ENCODE results near the gene TNFRSF8.

The TNFRSF8 gene

GRCh38 chr1:12063141-12064072 lies at the start of gene TNFRSF8:
TNFRSF8 (plus strand) TSS chr1:12063303; CDS start chr1:12063599, 296 bp downstream.
- H3K4me3 ChIP-seq (IDR thresholded peaks at IDR 0.05; ENCODE audit: insufficient read depth, low read depth, low read length): no peak within 1 kb of the TSS
- H3K27me3 ChIP-seq (ENCODE audit: insufficient read depth, low read depth): peaks cover 25% of the 10 kb centered on the region; the same call in 1 of the 2 replicates
- no peak within 1 kb of the TSS for H3K27ac ChIP-seq
- no peak for TF ChIP-seq CTCF (conservative IDR thresholded peaks at IDR 0.05; ENCODE audit: low read depth, low read length)
- H3K79me2 ChIP-seq (ENCODE audit: insufficient read depth, low read depth): no peaks in the 10 kb centered on the region
- no peak within 1 kb of the TSS for H3K9ac ChIP-seq
- no peaks in the 10 kb centered on the region for H3K36me3 ChIP-seq (ENCODE audit: insufficient read depth)
- H4K20me1 ChIP-seq (ENCODE audit: insufficient read depth): no peaks in the 10 kb centered on the region
- peaks cover 16% of the 10 kb centered on the region for H3K4me1 ChIP-seq (ENCODE audit: low read depth, poor library complexity, severe bottlenecking)
- no peak within 1 kb of the TSS for H3K4me2 ChIP-seq
- no peak within 1 kb of the TSS for H2AFZ ChIP-seq (ENCODE audit: low read depth)

DNA sequence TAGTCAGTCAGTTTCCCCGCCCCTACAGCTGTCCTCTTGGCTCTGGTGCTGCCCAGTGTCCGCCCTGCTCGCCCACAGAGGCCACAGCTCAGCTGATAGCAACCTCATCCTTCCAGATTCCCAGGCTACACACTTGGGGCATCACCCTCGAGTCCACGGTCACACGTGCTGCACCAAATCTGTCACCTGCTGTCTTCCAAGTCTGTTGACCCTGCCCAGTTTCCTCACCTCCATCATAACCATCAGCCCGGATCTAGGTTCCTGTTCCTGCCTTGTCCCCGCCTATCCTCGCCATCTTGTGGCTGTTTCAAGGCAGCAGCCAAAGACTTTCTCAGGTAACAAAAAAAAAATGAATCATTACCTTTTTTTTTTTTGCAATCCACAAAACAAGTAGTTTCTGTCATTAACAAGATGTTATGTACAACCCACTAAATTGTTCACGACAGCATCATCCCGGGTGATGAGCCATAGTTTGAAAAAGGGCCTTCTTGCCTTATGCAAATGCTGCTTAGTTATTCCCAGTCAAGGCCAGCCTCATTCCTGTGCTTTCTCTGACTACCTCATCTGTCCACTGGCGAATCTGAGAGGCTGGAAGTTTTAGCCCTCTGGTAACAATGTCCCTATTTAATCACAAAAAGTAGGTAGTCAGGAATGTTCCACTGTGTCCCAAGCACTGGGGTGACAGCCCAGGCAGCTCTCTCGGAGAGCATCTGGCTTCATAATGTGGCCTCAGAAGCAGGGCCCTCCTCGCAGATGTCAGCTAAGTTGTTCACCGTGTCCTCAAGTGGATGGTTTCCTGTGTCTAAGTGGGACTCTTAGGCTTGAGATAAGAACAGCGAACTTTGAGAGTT lies 48.7 kb upstream of the TNFRSF8 start:
- Histone ChIP-seq H3K9ac (no peak overlapping the region), H3K4me3 (IDR thresholded peaks at IDR 0.05; ENCODE audit: insufficient read depth, low read depth, low read length) (no peak overlapping the region), H2AFZ (ENCODE audit: low read depth) (no peak overlapping the region), H3K4me2 (no peak overlapping the region), H3K79me2 (ENCODE audit: insufficient read depth, low read depth) (no peaks in the 10 kb centered on the region), H3K27ac (no peak overlapping the region), H4K20me1 (ENCODE audit: insufficient read depth) (no peaks in the 10 kb centered on the region), H3K36me3 (ENCODE audit: insufficient read depth) (no peaks in the 10 kb centered on the region), H3K4me1 (ENCODE audit: low read depth, poor library complexity, severe bottlenecking) (no peaks in the 10 kb centered on the region), H3K27me3 (ENCODE audit: insufficient read depth, low read depth) (no peaks in the 10 kb centered on the region)
- TF ChIP-seq CTCF (conservative IDR thresholded peaks at IDR 0.05; ENCODE audit: low read depth, low read length): no peak

DNA sequence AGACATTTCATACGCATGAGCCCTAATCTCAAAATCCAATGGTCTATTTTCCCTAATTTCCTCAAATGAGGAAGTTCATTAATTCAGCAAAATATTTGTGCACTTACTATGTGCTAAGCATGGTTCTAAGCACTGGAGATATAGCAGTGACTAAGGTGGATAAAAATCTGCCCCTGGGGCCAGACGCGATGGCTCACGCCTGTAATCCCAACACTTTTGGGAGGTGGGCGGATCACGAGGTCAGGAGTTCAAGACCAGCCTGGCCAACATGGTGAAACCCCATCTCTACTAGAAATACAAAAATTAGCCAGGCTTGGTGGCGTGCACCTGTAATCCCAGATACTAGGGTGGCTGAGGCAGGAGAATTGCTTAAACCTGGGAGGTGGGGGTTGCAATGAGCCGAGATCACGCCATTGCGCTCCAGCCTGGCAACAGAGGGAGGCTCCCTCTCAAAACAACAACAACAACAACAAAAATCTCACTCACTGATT lies 48.1 kb upstream of the TNFRSF8 start:
- no peak overlapping the region for H3K27ac ChIP-seq
- no peaks in the 10 kb centered on the region for H4K20me1 ChIP-seq (ENCODE audit: insufficient read depth)
- H3K4me2 ChIP-seq: no peak overlapping the region
- peaks cover 2% of the 10 kb centered on the region for H3K4me1 ChIP-seq (ENCODE audit: low read depth, poor library complexity, severe bottlenecking)
- no peaks in the 10 kb centered on the region for H3K36me3 ChIP-seq (ENCODE audit: insufficient read depth)
- peaks cover 3% of the 10 kb centered on the region; the same call in 1 of the 2 replicates for H3K79me2 ChIP-seq (ENCODE audit: insufficient read depth, low read depth)
- no peak overlapping the region for H3K4me3 ChIP-seq (IDR thresholded peaks at IDR 0.05; ENCODE audit: insufficient read depth, low read depth, low read length)
- H3K27me3 ChIP-seq (ENCODE audit: insufficient read depth, low read depth): no peaks in the 10 kb centered on the region
- no peak overlapping the region for H3K9ac ChIP-seq
- H2AFZ ChIP-seq (ENCODE audit: low read depth): no peak overlapping the region
- no peak for TF ChIP-seq CTCF (conservative IDR thresholded peaks at IDR 0.05; ENCODE audit: low read depth, low read length)

GRCh38 chr1:12015499-12015898 lies 47.6 kb upstream of the TNFRSF8 start:
- Histone ChIP-seq H3K79me2 (ENCODE audit: insufficient read depth, low read depth) (peaks cover 8% of the 10 kb centered on the region; the same call in 1 of the 2 replicates), H3K9ac (no peak overlapping the region), H3K4me1 (ENCODE audit: low read depth, poor library complexity, severe bottlenecking) (peaks cover 6% of the 10 kb centered on the region), H3K4me3 (IDR thresholded peaks at IDR 0.05; ENCODE audit: insufficient read depth, low read depth, low read length) (no peak overlapping the region), H2AFZ (ENCODE audit: low read depth) (no peak overlapping the region), H3K27me3 (ENCODE audit: insufficient read depth, low read depth) (no peaks in the 10 kb centered on the region), H3K36me3 (ENCODE audit: insufficient read depth) (no peaks in the 10 kb centered on the region), H3K4me2 (no peak overlapping the region), H4K20me1 (ENCODE audit: insufficient read depth) (no peaks in the 10 kb centered on the region), H3K27ac (no peak overlapping the region)
- TF ChIP-seq CTCF (conservative IDR thresholded peaks at IDR 0.05; ENCODE audit: low read depth, low read length): no peak
